Osteoblast (primary cell): ENCODE data around the gene PDE4B. TPM values are rescaled to one million over a fixed set of nuclear protein-coding genes. Genes with fewer than 3 reads are reported as not detected.
"Not testable (repeated sequence)": the region's sequence is repeated elsewhere in the genome, so short reads cannot be mapped to it uniquely, and the experiment has no call there.

Experiments
- DNase-seq: peaks from one replicate; pipeline ENCODE4 v3.0.0; 2011; ENCODE audit warnings: low spot score, mixed read lengths; ENCODE audit not compliant: insufficient read length; ENCODE audit errors: missing footprints
- H2AFZ ChIP-seq: 2 replicates; pipeline ENCODE4 v1.6.0; 2011; ENCODE audit warnings: mild to moderate bottlenecking, low read length
- H3K27ac ChIP-seq: 2 replicates; pipeline ENCODE4 v1.5.1; 2011; ENCODE audit warnings: mild to moderate bottlenecking, low read depth, low read length, moderate library complexity
- H3K27me3 ChIP-seq: 2 replicates; pipeline ENCODE4 v1.6.0; 2012; ENCODE audit warnings: mild to moderate bottlenecking, control low read depth, inconsistent platforms, low read length, moderate library complexity; ENCODE audit not compliant: insufficient read depth
- H3K36me3 ChIP-seq: 2 replicates; pipeline ENCODE4 v1.5.1; 2011; ENCODE audit warnings: mild to moderate bottlenecking, low read length, control low read depth, moderate library complexity; ENCODE audit not compliant: insufficient read depth
- H3K4me1 ChIP-seq: 2 replicates; pipeline ENCODE4 v1.5.1; 2011; ENCODE audit warnings: mild to moderate bottlenecking, low read length, control low read depth, moderate library complexity; ENCODE audit not compliant: insufficient read depth
- H3K4me2 ChIP-seq: 2 replicates; pipeline ENCODE4 v1.6.0; 2011; ENCODE audit warnings: mild to moderate bottlenecking, low read length; ENCODE audit not compliant: insufficient read depth
- H3K4me3 ChIP-seq: fragments of 200-600 bp; sonication (generic); 3 replicates; pipeline ENCODE4 v1.5.1; 2012; ENCODE audit warnings: mild to moderate bottlenecking, low read length, inconsistent platforms; ENCODE audit not compliant: insufficient read depth
- H3K79me2 ChIP-seq: 2 replicates; pipeline ENCODE4 v1.6.0; 2012; ENCODE audit warnings: mild to moderate bottlenecking, low read length, control low read depth, inconsistent platforms; ENCODE audit not compliant: insufficient read depth
- H3K9me3 ChIP-seq: 2 replicates; pipeline ENCODE4 v1.5.1; 2011; ENCODE audit warnings: low read depth, low read length, control low read depth
- H4K20me1 ChIP-seq: 2 replicates; pipeline ENCODE4 v1.6.0; 2012; ENCODE audit warnings: mild to moderate bottlenecking, low read length, control low read depth; ENCODE audit not compliant: insufficient read depth
- CTCF ChIP-seq: IDR thresholded peaks from 2 replicates; pipeline ENCODE4 v1.5.1; 2011; ENCODE audit warnings: mild to moderate bottlenecking, low read depth, low read length, moderate library complexity; ENCODE audit errors: extremely low read depth
- total RNA-seq: library from RNA; depleted of rRNA; stranded (reverse); fragments of >200 nt; gene quantifications from 2 replicates; pipeline ENCODE4 v1.2.3, GENCODE V29; 2012

The PDE4B gene
- total RNA-seq, 1 donor = 21.4 TPM

- no peaks in the 10 kb centered on the region for H4K20me1 ChIP-seq
- peaks cover 8% of the 10 kb centered on the region for H3K4me1 ChIP-seq
- DNase-seq = peak; percentile 62
- H3K4me2 ChIP-seq = no peak overlapping the region
- H3K36me3 ChIP-seq = no peaks in the 10 kb centered on the region
- H2AFZ ChIP-seq = peak overlapping the region; percentile 19
- H3K79me2 ChIP-seq = no peaks in the 10 kb centered on the region
- H3K27me3 ChIP-seq = no peaks in the 10 kb centered on the region
- no peak overlapping the region for H3K27ac ChIP-seq
- no peak for TF ChIP-seq CTCF
- H3K9me3 ChIP-seq = no peaks in the 10 kb centered on the region
- H3K4me3 ChIP-seq = no peak overlapping the region
These were observed 339.6 kb downstream of the PDE4B start for GRCh38 chr1:66132324-66132723.

- no peak overlapping the region for H3K27ac ChIP-seq
- H3K4me3 ChIP-seq = no peak overlapping the region
- no peaks in the 10 kb centered on the region for H3K9me3 ChIP-seq
- no peaks in the 10 kb centered on the region for H3K79me2 ChIP-seq
- H3K36me3 ChIP-seq = no peaks in the 10 kb centered on the region
- H4K20me1 ChIP-seq = no peaks in the 10 kb centered on the region
- H3K4me2 ChIP-seq = no peak overlapping the region
- no peak for TF ChIP-seq CTCF
- no peak overlapping the region for H2AFZ ChIP-seq
- peaks cover 8% of the 10 kb centered on the region for H3K4me1 ChIP-seq
- no peak for DNase-seq
- no peaks in the 10 kb centered on the region for H3K27me3 ChIP-seq
These were observed 341.3 kb downstream of the PDE4B start for GRCh38 chr1:66134004-66134403.

GRCh38 chr1:66135161-66135560 is 342.5 kb downstream of the PDE4B start:
- Histone ChIP-seq H3K27me3 (no peaks in the 10 kb centered on the region), H3K79me2 (no peaks in the 10 kb centered on the region), H3K4me3 (no peak overlapping the region), H3K9me3 (no peaks in the 10 kb centered on the region), H3K4me1 (peaks cover 8% of the 10 kb centered on the region), H3K4me2 (no peak overlapping the region), H3K27ac (no peak overlapping the region), H4K20me1 (no peaks in the 10 kb centered on the region), H3K36me3 (no peaks in the 10 kb centered on the region), H2AFZ (no peak overlapping the region)
- no peak for TF ChIP-seq CTCF
- no peak for DNase-seq

- not testable (repeated sequence) for H3K4me3 ChIP-seq, H3K36me3 ChIP-seq, H3K27me3 ChIP-seq, DNase-seq, H4K20me1 ChIP-seq, H3K27ac ChIP-seq, H2AFZ ChIP-seq, H3K4me2 ChIP-seq, H3K79me2 ChIP-seq, H3K9me3 ChIP-seq, H3K4me1 ChIP-seq
These were observed 343.7 kb downstream of the PDE4B start for GRCh38 chr1:66136423-66136822.

GRCh38 chr1:66137235-66137634 is 344.5 kb downstream of the PDE4B start:
- H3K4me1 ChIP-seq = peaks cover 6% of the 10 kb centered on the region
- no peaks in the 10 kb centered on the region for H4K20me1 ChIP-seq
- H3K27me3 ChIP-seq = no peaks in the 10 kb centered on the region
- H3K79me2 ChIP-seq = no peaks in the 10 kb centered on the region
- no peak for TF ChIP-seq CTCF
- H3K27ac ChIP-seq = no peak overlapping the region
- H3K36me3 ChIP-seq = no peaks in the 10 kb centered on the region
- DNase-seq = no peak
- H3K9me3 ChIP-seq = no peaks in the 10 kb centered on the region
- H3K4me3 ChIP-seq = no peak overlapping the region
- no peak overlapping the region for H3K4me2 ChIP-seq
- H2AFZ ChIP-seq = no peak overlapping the region
